HG03108 (cell line): Measurements from ENCODE around the gene PTPRK.

Experiments
- ATAC-seq: cut with Tn5 transposase; IDR thresholded peaks from one replicate; pipeline ENCODE4 v1.9.1; 2021; ENCODE audit warnings: moderate library complexity; ENCODE audit not compliant: unreplicated experiment

The PTPRK gene

GRCh38 chr6:128395596-128395995 is 124.8 kb downstream of the PTPRK start:
- ATAC-seq = no peak

- ATAC-seq = no peak
These were observed 125.2 kb downstream of the PTPRK start for GRCh38 chr6:128395188-128395587.

- no peak for ATAC-seq
These were observed 126.2 kb downstream of the PTPRK start for GRCh38 chr6:128394167-128394566.

GRCh38 chr6:128389820-128390534 is 130.4 kb downstream of the PTPRK start:
- ATAC-seq = no peak

GRCh38 chr6:128388380-128388779 is 132.0 kb downstream of the PTPRK start:
- ATAC-seq = no peak

GRCh38 chr6:128380891-128381290 is 139.5 kb downstream of the PTPRK start:
- ATAC-seq = no peak

GRCh38 chr6:128379577-128379976 is 140.8 kb downstream of the PTPRK start:
- ATAC-seq = no peak

GRCh38 chr6:128376952-128377503 is 143.4 kb downstream of the PTPRK start:
- no peak for ATAC-seq

GRCh38 chr6:128371136-128371535 is 149.3 kb downstream of the PTPRK start:
- ATAC-seq = no peak

GRCh38 chr6:128370072-128370471 is 150.3 kb downstream of the PTPRK start:
- no peak for ATAC-seq

- ATAC-seq = no peak
These were observed 152.0 kb downstream of the PTPRK start for GRCh38 chr6:128368213-128368944.

GRCh38 chr6:128367437-128367836 is 153.0 kb downstream of the PTPRK start:
- ATAC-seq = no peak

- ATAC-seq = no peak
These were observed 154.8 kb downstream of the PTPRK start for GRCh38 chr6:128365520-128366160.

- no peak for ATAC-seq
These were observed 155.5 kb downstream of the PTPRK start for GRCh38 chr6:128364766-128365519.

GRCh38 chr6:128363020-128363813 is 157.2 kb downstream of the PTPRK start:
- no peak for ATAC-seq

GRCh38 chr6:128361378-128361777 is 159.0 kb downstream of the PTPRK start:
- no peak for ATAC-seq

- no peak for ATAC-seq
These were observed 162.1 kb downstream of the PTPRK start for GRCh38 chr6:128358244-128358776.

- ATAC-seq = no peak
These were observed 162.8 kb downstream of the PTPRK start for GRCh38 chr6:128357392-128358130.

- ATAC-seq = no peak
These were observed 168.0 kb downstream of the PTPRK start for GRCh38 chr6:128352366-128352765.
